GM12878 (cell line): ENCODE measurements around the gene HSD17B10. TPM values are rescaled to one million over a fixed set of nuclear protein-coding genes. Genes with fewer than 3 reads are reported as not detected.

Experiments
- ASH2L ChIP-seq: fragments of 300-600, 200-600 bp; sonication (generic); IDR thresholded peaks from 2 replicates; pipeline ENCODE4 v1.6.1; 2017; ENCODE audit warnings: low read depth, mild to moderate bottlenecking, borderline replicate concordance
- BRCA1 ChIP-seq: IDR thresholded peaks from 2 replicates; pipeline ENCODE4 v1.6.1; 2011; ENCODE audit warnings: low read depth, low read length, improper control_type of control experiment
- CHD2 ChIP-seq: IDR thresholded peaks from 2 replicates; pipeline ENCODE4 v1.6.1; 2011; ENCODE audit warnings: low read depth, low read length, improper control_type of control experiment, borderline replicate concordance
- CREM ChIP-seq: IDR thresholded peaks from 2 replicates; pipeline ENCODE4 v1.6.1; 2014; ENCODE audit warnings: antibody characterized with exemption, low read depth
- EED ChIP-seq: sonication (generic); IDR thresholded peaks from 2 replicates; pipeline ENCODE4 v1.6.1; 2016; ENCODE audit warnings: antibody characterized with exemption, low read depth
- EP300 ChIP-seq, 2 experiments: fragments of 150-350 bp in 1 of 2; IDR thresholded peaks; 2 replicates each; pipeline ENCODE4 v1.6.1; 2011 to 2012; ENCODE audit warnings: low read depth in 2 of 2, low read length in 2 of 2, borderline replicate concordance in 1 of 2, improper control_type of control experiment in 1 of 2, inconsistent platforms in 1 of 2; ENCODE audit not compliant: control insufficient read depth in 1 of 2
- HDAC2 ChIP-seq: fragments of 200-600 bp; sonication (generic); IDR thresholded peaks from 2 replicates; pipeline ENCODE4 v1.6.1; 2017
- KDM1A ChIP-seq: fragments of 200-600 bp; sonication (generic); IDR thresholded peaks from 2 replicates; pipeline ENCODE4 v1.6.1; 2016; ENCODE audit warnings: borderline replicate concordance
- MEF2B ChIP-seq: fragments of 450-650 bp; IDR thresholded peaks from 2 replicates; pipeline ENCODE4 v1.6.1; 2018; ENCODE audit warnings: mild to moderate bottlenecking, moderate library complexity; ENCODE audit not compliant: partially characterized antibody, poor library complexity, severe bottlenecking
- MYB ChIP-seq: fragments of 150-350 bp; IDR thresholded peaks from 2 replicates; pipeline ENCODE4 v1.6.1; 2014; ENCODE audit warnings: mild to moderate bottlenecking, low read depth, low read length, borderline replicate concordance
- MYC ChIP-seq: IDR thresholded peaks from 2 replicates; pipeline ENCODE4 v1.6.1; 2011; ENCODE audit warnings: mild to moderate bottlenecking, low read length, moderate library complexity, inconsistent platforms; ENCODE audit not compliant: insufficient read depth, insufficient replicate concordance, insufficient read length, severe bottlenecking
- NFXL1 ChIP-seq: fragments of 450-650 bp; IDR thresholded peaks from 2 replicates; pipeline ENCODE4 v1.6.1; 2017; ENCODE audit warnings: antibody characterized with exemption, mild to moderate bottlenecking, borderline replicate concordance
- PAX8 ChIP-seq: fragments of 450-650 bp; IDR thresholded peaks from 2 replicates; pipeline ENCODE4 v1.6.1; 2017; ENCODE audit warnings: mild to moderate bottlenecking, moderate library complexity
- POLR2A ChIP-seq: IDR thresholded peaks from 2 replicates; pipeline ENCODE4 v1.6.1; 2011; ENCODE audit warnings: low read depth, mild to moderate bottlenecking, low read length
- RAD21 ChIP-seq: IDR thresholded peaks from 2 replicates; pipeline ENCODE4 v1.6.1; 2011; ENCODE audit warnings: mild to moderate bottlenecking, low read depth, low read length, moderate library complexity; ENCODE audit not compliant: insufficient read depth
- RFX5 ChIP-seq: IDR thresholded peaks from 2 replicates; pipeline ENCODE4 v1.6.1; 2011; ENCODE audit warnings: low read depth, low read length, improper control_type of control experiment
- SRF ChIP-seq, 2 experiments: IDR thresholded peaks; 2 replicates each; pipeline ENCODE4 v1.6.1; 2011; ENCODE audit warnings: low read depth in 2 of 2, low read length in 2 of 2, mild to moderate bottlenecking in 1 of 2, moderate library complexity in 1 of 2
- TAF1 ChIP-seq: IDR thresholded peaks from 2 replicates; pipeline ENCODE4 v1.6.1; 2011; ENCODE audit warnings: mild to moderate bottlenecking, low read depth, low read length, borderline replicate concordance
- ZBED1 ChIP-seq: IDR thresholded peaks from 2 replicates; pipeline ENCODE4 v1.6.1; 2016; ENCODE audit warnings: borderline replicate concordance
- ZNF384 ChIP-seq: IDR thresholded peaks from 2 replicates; pipeline ENCODE4 v1.6.1; 2012; ENCODE audit warnings: low read depth, mild to moderate bottlenecking, low read length, improper control_type of control experiment, borderline replicate concordance
- ZNF622 ChIP-seq: fragments of 450-650 bp; IDR thresholded peaks from 2 replicates; pipeline ENCODE4 v1.6.1; 2017; ENCODE audit warnings: mild to moderate bottlenecking, inconsistent platforms
- ZZZ3 ChIP-seq: IDR thresholded peaks from 2 replicates; pipeline ENCODE4 v1.6.1; 2011; ENCODE audit warnings: low read depth; ENCODE audit not compliant: control insufficient read depth, insufficient read length
- polyA plus RNA-seq, 11 experiments: library from polyadenylated mRNA; depleted of rRNA in 4 of 11; unstranded in 6 of 11; stranded (reverse) in 5 of 11; fragments of >200 nt; fragmentation: Nextera tagmentation in 4 of 11; fragmentation: Illumina TruSeq in 1 of 11; extraction: Ambion mirVana in 4 of 11; extraction: Trizol in 1 of 11; gene quantifications; 1 replicate in 1 of 11; 2 replicates in 10 of 11; pipeline versions ENCODE4 v1.2.1 to v1.2.3, GENCODE V29; 2011 to 2016; ENCODE audit warnings: inconsistent platforms in 2 of 11, missing spikeins in 2 of 11, low read depth in 1 of 11
- total RNA-seq, 4 experiments: library from RNA; depleted of rRNA in 3 of 4; stranded (reverse); fragments of >200 nt in 3 of 4; fragmentation: Illumina TruSeq in 1 of 4; extraction: Trizol in 1 of 4; gene quantifications; 2 replicates each; pipeline versions ENCODE4 v1.2.1 to v1.2.3, GENCODE V29; 2013 to 2021
- TF ChIP-seq, protein P1 (sequence below): IDR thresholded peaks from 2 replicates; pipeline ENCODE4 v1.6.1; 2012; ENCODE audit warnings: low read depth, low read length, improper control_type of control experiment
- TF ChIP-seq, protein P2 (sequence below): IDR thresholded peaks from 2 replicates; pipeline ENCODE4 v1.6.1; 2012; ENCODE audit warnings: low read depth, low read length, improper control_type of control experiment
- TF ChIP-seq, protein P3 (sequence below): fragments of 450-650 bp; IDR thresholded peaks from 2 replicates; pipeline ENCODE4 v1.6.1; 2016; ENCODE audit warnings: mild to moderate bottlenecking
- TF ChIP-seq, protein P4 (sequence below): fragments of 450-650 bp; IDR thresholded peaks from 2 replicates; pipeline ENCODE4 v1.6.1; 2016; ENCODE audit warnings: mild to moderate bottlenecking
- TF ChIP-seq, protein P5 (sequence below): IDR thresholded peaks from 2 replicates; pipeline ENCODE4 v1.6.1; 2012; ENCODE audit warnings: low read length, inconsistent platforms

Gene HSD17B10
- total and polyA plus RNA-seq, 10 of the 15 experiments (the other 5 are each of a cell fraction or from before 2014, with no cell fraction given), result 43.7 to 313 (median 187) TPM

DNA sequence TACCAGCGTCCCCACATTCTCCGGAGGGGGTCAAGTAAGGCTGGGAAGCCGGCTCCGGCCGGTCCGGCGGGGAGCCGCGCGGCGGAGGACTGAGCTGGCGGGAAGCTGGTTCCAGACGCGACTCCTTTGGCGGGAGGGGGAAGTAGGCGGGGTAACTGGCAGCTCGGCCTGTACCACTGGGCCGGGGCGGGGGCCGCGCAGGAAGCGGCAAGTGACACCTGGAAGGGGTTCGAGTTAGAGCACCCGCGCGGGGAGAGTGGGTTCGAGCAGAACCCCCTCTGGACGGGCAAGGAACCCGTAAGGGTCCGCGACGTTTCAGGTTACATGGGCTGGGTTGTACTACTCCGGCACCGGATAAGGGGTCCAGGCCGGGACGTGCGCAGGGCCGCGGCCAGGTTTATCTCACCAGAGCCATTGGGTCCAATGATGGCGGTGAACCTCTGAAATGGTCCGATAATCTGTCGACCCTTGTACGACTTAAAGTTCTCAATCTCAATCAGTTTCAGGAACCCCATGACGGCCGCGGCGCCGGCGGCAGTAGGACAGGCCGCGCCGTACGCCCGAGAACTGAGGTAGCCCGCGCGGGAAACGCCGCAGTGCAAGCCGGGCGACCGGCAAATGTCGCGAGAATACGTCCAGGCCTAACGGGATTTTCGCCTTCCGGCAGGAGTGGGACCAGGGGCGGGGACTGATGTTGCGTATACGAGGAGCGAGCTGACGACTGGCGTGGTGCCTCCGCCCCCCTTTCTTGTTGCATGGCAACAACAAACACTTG, 11.9 kb downstream of the HSD17B10 start, which contains the start of gene SMC1A (continued):
- TF ChIP-seq TAF1 (peak; percentile 93), MYC (peak; percentile 45), CHD2 (peak; percentile 99), ZZZ3 (no peak), HDAC2 (no peak), ZNF622 (no peak), CREM (peak; percentile 63), RFX5 (no peak; the same call in 1 of the 2 replicates), ZNF384 (no peak), SRF (IDR thresholded peaks at IDR 0.05; ENCODE audit: low read depth in 2 of 2, low read length in 2 of 2) (no peak), RAD21 (no peak), PAX8 (no peak), BRCA1 (peak; percentile 83), ASH2L (peak; percentile 69; the same call in 1 of the 2 replicates), KDM1A (no peak), MYB (no peak), NFXL1 (no peak), POLR2A (peak; percentile 87), EP300 (IDR thresholded peaks at IDR 0.05; ENCODE audit: borderline replicate concordance in 1 of 2, control insufficient read depth in 1 of 2, low read depth in 2 of 2, low read length in 2 of 2) (no peak), EED (no peak; the same call in 1 of the 2 replicates), ZBED1 (no peak), MEF2B (no peak)
- TF ChIP-seq, protein P1, sequence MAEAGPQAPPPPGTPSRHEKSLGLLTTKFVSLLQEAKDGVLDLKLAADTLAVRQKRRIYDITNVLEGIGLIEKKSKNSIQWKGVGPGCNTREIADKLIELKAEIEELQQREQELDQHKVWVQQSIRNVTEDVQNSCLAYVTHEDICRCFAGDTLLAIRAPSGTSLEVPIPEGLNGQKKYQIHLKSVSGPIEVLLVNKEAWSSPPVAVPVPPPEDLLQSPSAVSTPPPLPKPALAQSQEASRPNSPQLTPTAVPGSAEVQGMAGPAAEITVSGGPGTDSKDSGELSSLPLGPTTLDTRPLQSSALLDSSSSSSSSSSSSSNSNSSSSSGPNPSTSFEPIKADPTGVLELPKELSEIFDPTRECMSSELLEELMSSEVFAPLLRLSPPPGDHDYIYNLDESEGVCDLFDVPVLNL, result peak; percentile 84
- TF ChIP-seq, protein P2, sequence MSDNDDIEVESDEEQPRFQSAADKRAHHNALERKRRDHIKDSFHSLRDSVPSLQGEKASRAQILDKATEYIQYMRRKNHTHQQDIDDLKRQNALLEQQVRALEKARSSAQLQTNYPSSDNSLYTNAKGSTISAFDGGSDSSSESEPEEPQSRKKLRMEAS, result peak; percentile 24
- TF ChIP-seq, protein P3, sequence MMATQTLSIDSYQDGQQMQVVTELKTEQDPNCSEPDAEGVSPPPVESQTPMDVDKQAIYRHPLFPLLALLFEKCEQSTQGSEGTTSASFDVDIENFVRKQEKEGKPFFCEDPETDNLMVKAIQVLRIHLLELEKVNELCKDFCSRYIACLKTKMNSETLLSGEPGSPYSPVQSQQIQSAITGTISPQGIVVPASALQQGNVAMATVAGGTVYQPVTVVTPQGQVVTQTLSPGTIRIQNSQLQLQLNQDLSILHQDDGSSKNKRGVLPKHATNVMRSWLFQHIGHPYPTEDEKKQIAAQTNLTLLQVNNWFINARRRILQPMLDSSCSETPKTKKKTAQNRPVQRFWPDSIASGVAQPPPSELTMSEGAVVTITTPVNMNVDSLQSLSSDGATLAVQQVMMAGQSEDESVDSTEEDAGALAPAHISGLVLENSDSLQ, result peak; percentile 62
- TF ChIP-seq, protein P4, sequence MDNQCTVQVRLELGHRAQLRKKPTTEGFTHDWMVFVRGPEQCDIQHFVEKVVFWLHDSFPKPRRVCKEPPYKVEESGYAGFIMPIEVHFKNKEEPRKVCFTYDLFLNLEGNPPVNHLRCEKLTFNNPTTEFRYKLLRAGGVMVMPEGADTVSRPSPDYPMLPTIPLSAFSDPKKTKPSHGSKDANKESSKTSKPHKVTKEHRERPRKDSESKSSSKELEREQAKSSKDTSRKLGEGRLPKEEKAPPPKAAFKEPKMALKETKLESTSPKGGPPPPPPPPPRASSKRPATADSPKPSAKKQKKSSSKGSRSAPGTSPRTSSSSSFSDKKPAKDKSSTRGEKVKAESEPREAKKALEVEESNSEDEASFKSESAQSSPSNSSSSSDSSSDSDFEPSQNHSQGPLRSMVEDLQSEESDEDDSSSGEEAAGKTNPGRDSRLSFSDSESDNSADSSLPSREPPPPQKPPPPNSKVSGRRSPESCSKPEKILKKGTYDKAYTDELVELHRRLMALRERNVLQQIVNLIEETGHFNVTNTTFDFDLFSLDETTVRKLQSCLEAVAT, result peak; percentile 79
- TF ChIP-seq, protein P5, sequence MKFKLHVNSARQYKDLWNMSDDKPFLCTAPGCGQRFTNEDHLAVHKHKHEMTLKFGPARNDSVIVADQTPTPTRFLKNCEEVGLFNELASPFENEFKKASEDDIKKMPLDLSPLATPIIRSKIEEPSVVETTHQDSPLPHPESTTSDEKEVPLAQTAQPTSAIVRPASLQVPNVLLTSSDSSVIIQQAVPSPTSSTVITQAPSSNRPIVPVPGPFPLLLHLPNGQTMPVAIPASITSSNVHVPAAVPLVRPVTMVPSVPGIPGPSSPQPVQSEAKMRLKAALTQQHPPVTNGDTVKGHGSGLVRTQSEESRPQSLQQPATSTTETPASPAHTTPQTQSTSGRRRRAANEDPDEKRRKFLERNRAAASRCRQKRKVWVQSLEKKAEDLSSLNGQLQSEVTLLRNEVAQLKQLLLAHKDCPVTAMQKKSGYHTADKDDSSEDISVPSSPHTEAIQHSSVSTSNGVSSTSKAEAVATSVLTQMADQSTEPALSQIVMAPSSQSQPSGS, result no peak
